Esophagus squamous epithelium (tissue), 5 donors: Measurements from ENCODE around the gene BICDL2. TPM values are rescaled to one million over a fixed set of nuclear protein-coding genes. Genes with fewer than 3 reads are reported as not detected.
A peak's percentile ranks its signal among the peaks of the same experiment; 100 is the strongest.

Source experiments
- DNase-seq: peaks from one replicate; lab custom pipeline; 2025; lab: John Stamatoyannopoulos, UW
- H3K27ac ChIP-seq, 4 donors: fragments of 200-600 bp; sonication (generic); one replicate each; pipeline ENCODE4 v1.5.1; 2016 to 2019; ENCODE audit warnings: mild to moderate bottlenecking in 1 of 4
- H3K27me3 ChIP-seq, 4 donors: fragments of 200-600 bp; sonication (generic); 1 replicate in 3 of 4; 2 replicates in 1 of 4; pipeline versions ENCODE4 v1.5.1 to v1.6.0; 2017 to 2021; ENCODE audit warnings: antibody characterized with exemption in 1 of 4
- H3K36me3 ChIP-seq, 3 donors: fragments of 200-600 bp; sonication (generic); one replicate each; pipeline ENCODE4 v1.5.1; 2016 to 2019
- H3K4me1 ChIP-seq, 3 donors: fragments of 200-600 bp; sonication (generic); one replicate each; pipeline ENCODE4 v1.5.1; 2017 to 2019
- H3K4me3 ChIP-seq, 4 donors: fragments of 200-600 bp; sonication (generic); 1 replicate in 3 of 4; 2 replicates in 1 of 4; pipeline ENCODE4 v1.5.1; 2016 to 2019; ENCODE audit warnings: mild to moderate bottlenecking in 2 of 4, moderate library complexity in 1 of 4
- H3K9me3 ChIP-seq, 3 donors: fragments of 200-600 bp; sonication (generic); one replicate each; pipeline ENCODE4 v1.5.1; 2016 to 2019
- CTCF ChIP-seq, 6 experiments: fragments of 450-650 bp in 4 of 6; fragments of 200-600 bp in 2 of 6; sonication (generic) in 2 of 6; IDR thresholded peaks; one replicate each; pipeline ENCODE4 v1.5.1; 2016 to 2019; ENCODE audit warnings: antibody characterized with exemption in 6 of 6, mild to moderate bottlenecking in 4 of 6, moderate library complexity in 4 of 6
- POLR2A ChIP-seq, 4 donors: fragments of 450-650 bp; IDR thresholded peaks; one replicate each; pipeline ENCODE4 v1.6.1; 2017; ENCODE audit warnings: antibody characterized with exemption in 4 of 4, mild to moderate bottlenecking in 4 of 4, moderate library complexity in 3 of 4
- WGBS, 2 donors: methylation state at CpG; one replicate each; pipeline ENCODE4 v1.1.5; 2018; 5-methylcytosine and 5-hydroxymethylcytosine counted together
- intact Hi-C: fragments of 100-400 bp; cut with DNase I; formaldehyde crosslinking; loops from one replicate; pipeline ENCODE4 v1.15.0; 2022
- total RNA-seq, 4 donors: library from RNA; depleted of rRNA; stranded (reverse); fragments of >200 nt; gene quantifications; one replicate each; pipeline ENCODE4 v1.1.0, GENCODE V29; 2016
- donor health status: DM: yes; HTN: yes; CAD: no.

Gene BICDL2
- total RNA-seq, 4 donors from 2014 or later, result 54.9 to 204 (median 96.4) TPM

GRCh38 chr16:3022684-3023414 lies 13.9 kb downstream of the BICDL2 start:
- H3K9me3 ChIP-seq, result no peaks in the 10 kb centered on the region
- H3K4me1 ChIP-seq, result peaks cover 41 to 76% (median 46%) of the 10 kb centered on the region in 3 donors
- peaks cover 5 to 27% (median 9%) of the 10 kb centered on the region in 3 donors for H3K36me3 ChIP-seq
- DNase-seq, result no peak
- TF ChIP-seq CTCF (IDR thresholded peaks at IDR 0.05) (no peak), POLR2A (IDR thresholded peaks at IDR 0.05) (no peak)
- peak overlapping the region in 3 of 4 donors; percentile 65 to 79 (median 79) for H3K4me3 ChIP-seq
- H3K27me3 ChIP-seq, result peaks cover 0 to 17% (median 2%) of the 10 kb centered on the region in 4 donors
- H3K27ac ChIP-seq, result peak overlapping the region; percentile 92 to 98 (median 96)
- WGBS, 2 donors, result 10 to 24% methylated on average over 2 to 3 of the region's 8 CpGs
- intact Hi-C loops, result no loop called here

GRCh38 chr16:3022208-3022683 lies 14.5 kb downstream of the BICDL2 start:
- H3K9me3 ChIP-seq, result no peaks in the 10 kb centered on the region
- intact Hi-C loops, result no loop called here
- DNase-seq, result no peak
- peaks cover 4 to 21% (median 7%) of the 10 kb centered on the region in 3 donors for H3K36me3 ChIP-seq
- peaks cover 41 to 77% (median 45%) of the 10 kb centered on the region in 3 donors for H3K4me1 ChIP-seq
- WGBS, 2 donors, result 12 to 16% methylated on average over 6 to 8 of the region's 8 CpGs
- no peak for TF ChIP-seq CTCF (IDR thresholded peaks at IDR 0.05)
- TF ChIP-seq POLR2A (IDR thresholded peaks at IDR 0.05), result no peak
- peak overlapping the region; percentile 92 to 98 (median 96) for H3K27ac ChIP-seq
- H3K27me3 ChIP-seq, result peaks cover 0 to 23% (median 4%) of the 10 kb centered on the region in 4 donors
- peak overlapping the region in 3 of 4 donors; percentile 67 to 79 (median 79) for H3K4me3 ChIP-seq

- Histone ChIP-seq H3K4me3 (peak overlapping the region; percentile 46 to 79 (median 63)), H3K4me1 (peaks cover 41 to 77% (median 45%) of the 10 kb centered on the region in 3 donors), H3K36me3 (peaks cover 0 to 15% (median 1%) of the 10 kb centered on the region in 3 donors), H3K27ac (peak overlapping the region; percentile 92 to 98 (median 96)), H3K27me3 (peaks cover 0 to 29% (median 4%) of the 10 kb centered on the region in 4 donors), H3K9me3 (no peaks in the 10 kb centered on the region)
- DNase-seq, result no peak
- peak in 1 of 4 donors; percentile 12 for TF ChIP-seq POLR2A (IDR thresholded peaks at IDR 0.05)
- peak in 3 of 6 experiments; percentile 18 to 23 (median 19) for TF ChIP-seq CTCF (IDR thresholded peaks at IDR 0.05)
- 0 to 9% methylated on average over 10 to 13 of the region's 25 CpGs for WGBS, 2 donors
- intact Hi-C loops, result no loop called here
These were observed 15.1 kb downstream of the BICDL2 start for GRCh38 chr16:3021449-3022207.

DNA sequence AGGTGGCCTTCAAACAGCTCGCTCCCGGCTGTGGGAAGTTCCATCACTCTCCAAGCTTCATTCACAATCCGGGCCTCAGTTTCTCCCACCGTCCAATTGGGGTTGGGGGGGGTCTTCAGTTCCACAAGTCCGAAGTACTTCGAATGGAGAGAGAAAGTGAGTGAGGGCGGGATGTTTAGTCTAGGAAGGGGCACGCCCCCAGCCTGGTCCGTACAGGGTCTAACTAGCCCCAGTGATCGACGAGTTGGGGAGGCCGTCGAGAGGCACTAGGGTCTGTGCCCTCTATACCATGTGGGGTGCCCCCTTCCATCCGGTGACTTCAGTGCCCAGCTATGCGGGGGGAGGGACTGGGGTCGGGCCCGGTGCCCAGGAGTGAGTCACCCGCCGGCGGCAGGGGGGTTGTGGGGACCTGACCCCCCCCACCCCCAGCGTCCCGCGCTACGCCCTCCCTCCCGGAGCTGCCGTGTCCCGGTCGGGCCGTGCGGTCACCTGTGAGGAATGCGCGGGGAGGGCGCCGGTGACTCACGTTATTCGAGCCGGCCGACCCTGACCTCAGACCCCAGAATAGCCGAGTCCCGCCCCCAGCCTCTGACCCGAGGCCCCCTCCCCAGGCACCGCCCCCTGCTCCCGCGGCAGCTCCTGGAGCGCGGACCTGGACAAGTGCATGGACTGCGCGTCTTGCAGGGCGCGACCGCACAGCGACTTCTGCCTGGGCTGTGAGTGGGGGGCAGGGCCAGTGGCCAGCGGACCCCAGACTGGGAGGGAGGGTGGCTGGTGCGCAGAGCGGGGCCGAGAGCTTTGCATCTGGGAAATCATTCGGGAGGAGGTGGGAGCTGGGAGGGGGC lies 15.9 kb downstream of the BICDL2 start:
- intact Hi-C loops, result no loop called here
- Histone ChIP-seq H3K9me3 (no peaks in the 10 kb centered on the region), H3K36me3 (peaks cover 0 to 7% (median 0%) of the 10 kb centered on the region in 3 donors), H3K4me3 (peak overlapping the region; percentile 46 to 79 (median 63)), H3K4me1 (peaks cover 41 to 77% (median 45%) of the 10 kb centered on the region in 3 donors), H3K27me3 (peaks cover 0 to 33% (median 4%) of the 10 kb centered on the region in 4 donors), H3K27ac (peak overlapping the region; percentile 92 to 98 (median 96))
- 1% methylated on average over 23 of the region's 57 CpGs; no CpG with 5 or more reads in 1 of the 2 donors for WGBS, 2 donors
- TF ChIP-seq POLR2A (IDR thresholded peaks at IDR 0.05) (no peak), CTCF (IDR thresholded peaks at IDR 0.05) (no peak)
- no peak for DNase-seq
